Heart right ventricle (tissue), 16 donors: ENCODE results near the gene PI4KB. TPM values are rescaled to one million over a fixed set of nuclear protein-coding genes. Genes with fewer than 3 reads are reported as not detected.

Experiments
- ATAC-seq, 8 donors: fragments of 200-7000 bp; cut with Tn5 transposase; one replicate each; pipeline ENCODE4 v1.9.1; 2020; ENCODE audit warnings: mild to moderate bottlenecking in 8 of 8, moderate library complexity in 8 of 8, moderate number of reproducible peaks in 1 of 8
- DNase-seq, 2 donors: peaks; one replicate each; pipeline ENCODE4 v3.0.0-alpha.2; 2020
- H3K27ac ChIP-seq, 10 donors: fragments of 200-600 bp; sonication (generic) in 2 of 10; one replicate each; pipeline versions ENCODE4 v1.5.0 to v1.8.0; 2020 to 2022; ENCODE audit warnings: mild to moderate bottlenecking in 3 of 10
- H3K27me3 ChIP-seq, 7 donors: fragments of 200-600 bp; one replicate each; pipeline ENCODE4 v1.8.0; 2021 to 2022; ENCODE audit warnings: mild to moderate bottlenecking in 2 of 7
- H3K36me3 ChIP-seq, 9 donors: fragments of 200-600 bp; sonication (generic) in 1 of 9; one replicate each; pipeline versions ENCODE4 v1.5.0 to v1.8.0; 2020 to 2022; ENCODE audit warnings: mild to moderate bottlenecking in 2 of 9
- H3K4me1 ChIP-seq, 9 donors: fragments of 200-600 bp; sonication (generic) in 1 of 9; one replicate each; pipeline versions ENCODE4 v1.5.0 to v1.8.0; 2020 to 2022; ENCODE audit warnings: mild to moderate bottlenecking in 4 of 9
- H3K4me3 ChIP-seq, 10 donors: fragments of 200-600 bp; sonication (generic) in 2 of 10; one replicate each; pipeline versions ENCODE4 v1.5.0 to v1.8.0; 2020 to 2022; ENCODE audit warnings: mild to moderate bottlenecking in 7 of 10, moderate library complexity in 2 of 10
- H3K9me3 ChIP-seq, 11 donors: fragments of 200-600 bp in 10 of 11; sonication (generic) in 2 of 11; one replicate each; pipeline versions ENCODE4 v1.5.0 to v1.8.0; 2013 to 2022; ENCODE audit warnings: mild to moderate bottlenecking in 2 of 11, control low read depth in 1 of 11, moderate library complexity in 1 of 11
- CTCF ChIP-seq, 9 donors: fragments of 200-600 bp; sonication (generic) in 2 of 9; IDR thresholded peaks; one replicate each; pipeline versions ENCODE4 v1.5.0 to v1.8.0; 2021 to 2022; ENCODE audit warnings: antibody characterized with exemption in 9 of 9, mild to moderate bottlenecking in 5 of 9, moderate library complexity in 1 of 9
- WGBS, 2 donors: extraction: QIAGEN DNeasy Blood & Tissue Kit; methylation state at CpG; one replicate each; pipeline ENCODE4 v1.1.7; 2013; ENCODE audit warnings: inconsistent platforms in 1 of 2; 5-methylcytosine and 5-hydroxymethylcytosine counted together
- intact Hi-C, 10 donors: fragments of 100-400 bp; cut with DNase I; formaldehyde crosslinking; loops; one replicate each; pipeline versions ENCODE4 v1.11.1 to v1.14.2; 2022
- polyA plus RNA-seq, 2 donors: library from polyadenylated mRNA; stranded (reverse); fragments of 200-250 nt; gene quantifications; one replicate each; pipeline ENCODE4 v1.2.3, GENCODE V29; 2013
- total RNA-seq, 10 donors: library from RNA; stranded (reverse); fragmentation: NEBNext Ultra II Directional in 3 of 10; extraction: Animal tissue kit (Norgen Biotek cat#: 25700) in 3 of 10; gene quantifications; one replicate each; pipeline versions ENCODE4 v1.2.1 to v1.2.4, GENCODE V29; 2021 to 2023
- donor health status: Arrhythmogenic right ventricular cardiomyopathy.
- donor health status: ischemic (EF 13 %, LVEDD 7.1; RV severe dilation, severe dysfunction).
- donor health status: healthy with polysubstance abuse.
- donor health status: DM: no; HTN: yes; CAD: no.
- donor health status: DM: no; HTN: no; CAD: no.
- donor health status: ischemic (EF 25% LVEDD 6.9; RV normal size, moderate dysfunction).
- donor health status: ischemic (EF 25% LVEDD 5.7; RV mildly dilated, moderate dysfunction).
- donor health status: healthy.
- donor health status: DM: yes; HTN: yes; CAD: no.
- donor health status: Ischemic cardiomyopathy.
- donor health status: ischemic (EF 35%, LVEDD 5.7; RV mildly dilated, moderate dysfunction).
- donor health status: nonischemic (EF 11% LVEDD 7.7; RV severe dilation, severe dysfunction).
- donor health status: DM: yes; HTN: yes; CAD: no.
- donor health status: PGD.
- donor health status: ischemic (EF 29% LVEDD 5.4; RV normal size, mild dysfunction).
- donor health status: nonischemic (EF 23%, LVEDD 6.1; RV moderate dilation, normal function).

Gene PI4KB
- total and polyA plus RNA-seq, 12 donors, result 17.6 to 52.1 (median 40.2) TPM

GRCh38 chr1:151344291-151344690 lies 17.1 kb upstream of the PI4KB start:
- Histone ChIP-seq H3K4me1 (peaks cover 0 to 40% (median 14%) of the 10 kb centered on the region in 9 donors), H3K36me3 (peaks cover 0 to 48% (median 16%) of the 10 kb centered on the region in 9 donors), H3K4me3 (no peak overlapping the region), H3K9me3 (no peaks in the 10 kb centered on the region), H3K27me3 (no peaks in the 10 kb centered on the region), H3K27ac (no peak overlapping the region)
- WGBS, 2 donors, result 73 to 79% methylated on average over 6 of the region's 6 CpGs
- DNase-seq, result no peak
- no peak for TF ChIP-seq CTCF (IDR thresholded peaks at IDR 0.05)
- intact Hi-C loops, result loop anchor here in 8 of 10 donors (5.0 to 10.0 kb wide), 7 partner anchors 37 to 149 kb away; partner anchors contain the start of genes PIP5K1A (in 6 of the 8), VPS72 (in 5 of the 8), PSMB4 (in 3 of the 8) and ZNF687 (in 1 of the 8)
- no peak for ATAC-seq

- no peaks in the 10 kb centered on the region for H3K27me3 ChIP-seq
- no peak for TF ChIP-seq CTCF (IDR thresholded peaks at IDR 0.05)
- no peak overlapping the region for H3K4me3 ChIP-seq
- ATAC-seq (no peak), DNase-seq (no peak)
- H3K27ac ChIP-seq, result no peak overlapping the region
- H3K9me3 ChIP-seq, result no peaks in the 10 kb centered on the region
- 80 to 82% methylated on average over 9 of the region's 9 CpGs for WGBS, 2 donors
- peaks cover 0 to 40% (median 14%) of the 10 kb centered on the region in 9 donors for H3K4me1 ChIP-seq
- intact Hi-C loops, result loop anchor here in 8 of 10 donors (5.0 to 10.0 kb wide), 7 partner anchors 36 to 149 kb away; partner anchors contain the start of genes PIP5K1A (in 6 of the 8), VPS72 (in 5 of the 8), PSMB4 (in 3 of the 8) and ZNF687 (in 1 of the 8)
- H3K36me3 ChIP-seq, result peaks cover 0 to 48% (median 16%) of the 10 kb centered on the region in 9 donors
Observed at GRCh38 chr1:151343587-151343986, 16.4 kb upstream of the PI4KB start.

- DNase-seq (no peak), ATAC-seq (no peak)
- Histone ChIP-seq H3K36me3 (peaks cover 0 to 48% (median 16%) of the 10 kb centered on the region in 9 donors), H3K27me3 (no peaks in the 10 kb centered on the region), H3K4me3 (no peak overlapping the region), H3K9me3 (no peaks in the 10 kb centered on the region), H3K4me1 (peaks cover 0 to 33% (median 12%) of the 10 kb centered on the region in 9 donors), H3K27ac (no peak overlapping the region)
- no peak for TF ChIP-seq CTCF (IDR thresholded peaks at IDR 0.05)
- intact Hi-C loops, result loop anchor here in 8 of 10 donors (5.0 to 10.0 kb wide), 7 partner anchors 35 to 148 kb away; partner anchors contain the start of genes PIP5K1A (in 6 of the 8), VPS72 (in 5 of the 8), PSMB4 (in 3 of the 8) and ZNF687 (in 1 of the 8)
- WGBS, 2 donors, result 84 to 88% methylated on average over 6 of the region's 6 CpGs
Observed at GRCh38 chr1:151342569-151342968, 15.4 kb upstream of the PI4KB start.

GRCh38 chr1:151342021-151342420 lies 14.8 kb upstream of the PI4KB start:
- TF ChIP-seq CTCF (IDR thresholded peaks at IDR 0.05), result no peak
- no peaks in the 10 kb centered on the region for H3K9me3 ChIP-seq
- H3K4me3 ChIP-seq, result no peak overlapping the region
- ATAC-seq (no peak), DNase-seq (no peak)
- H3K4me1 ChIP-seq, result peaks cover 0 to 32% (median 11%) of the 10 kb centered on the region in 9 donors
- no peak overlapping the region for H3K27ac ChIP-seq
- no peaks in the 10 kb centered on the region for H3K27me3 ChIP-seq
- WGBS, 2 donors, result 88 to 91% methylated on average over 2 of the region's 2 CpGs
- intact Hi-C loops, result loop anchor here in 8 of 10 donors (5.0 to 10.0 kb wide), 7 partner anchors 35 to 147 kb away; partner anchors contain the start of genes PIP5K1A (in 6 of the 8), VPS72 (in 5 of the 8), PSMB4 (in 3 of the 8) and ZNF687 (in 1 of the 8)
- H3K36me3 ChIP-seq, result peaks cover 0 to 48% (median 16%) of the 10 kb centered on the region in 9 donors
